GM12878 (cell line): ENCODE measurements around the gene PRKCE. TPM values are rescaled to one million over a fixed set of nuclear protein-coding genes. Genes with fewer than 3 reads are reported as not detected.

Experiments used
- IKZF2 ChIP-seq, 2 experiments: fragments of 450-650 bp; IDR thresholded peaks; 2 replicates each; pipeline ENCODE4 v1.6.1; 2017; ENCODE audit warnings: mild to moderate bottlenecking in 2 of 2, moderate library complexity in 2 of 2
- MYC ChIP-seq: IDR thresholded peaks from 2 replicates; pipeline ENCODE4 v1.6.1; 2011; ENCODE audit warnings: mild to moderate bottlenecking, low read length, moderate library complexity, inconsistent platforms; ENCODE audit not compliant: insufficient read depth, insufficient replicate concordance, insufficient read length, severe bottlenecking
- NFYA ChIP-seq: IDR thresholded peaks from 2 replicates; pipeline ENCODE4 v1.6.1; 2011; ENCODE audit warnings: low read depth, mild to moderate bottlenecking, low read length, improper control_type of control experiment, borderline replicate concordance
- NR2C2 ChIP-seq: IDR thresholded peaks from 2 replicates; pipeline ENCODE4 v1.6.1; 2011; ENCODE audit warnings: borderline replicate concordance, low read depth; ENCODE audit not compliant: control insufficient read depth, insufficient read length
- PAX8 ChIP-seq: fragments of 450-650 bp; IDR thresholded peaks from 2 replicates; pipeline ENCODE4 v1.6.1; 2017; ENCODE audit warnings: mild to moderate bottlenecking, moderate library complexity
- SREBF1 ChIP-seq: IDR thresholded peaks from 2 replicates; pipeline ENCODE4 v1.6.1; 2012; ENCODE audit warnings: mild to moderate bottlenecking, low read length
- TARDBP ChIP-seq: IDR thresholded peaks from 2 replicates; pipeline ENCODE4 v1.6.1; 2016; ENCODE audit warnings: borderline replicate concordance
- ZBED1 ChIP-seq: IDR thresholded peaks from 2 replicates; pipeline ENCODE4 v1.6.1; 2016; ENCODE audit warnings: borderline replicate concordance
- polyA plus RNA-seq, 11 experiments: library from polyadenylated mRNA; depleted of rRNA in 4 of 11; unstranded in 6 of 11; stranded (reverse) in 5 of 11; fragments of >200 nt; fragmentation: Nextera tagmentation in 4 of 11; fragmentation: Illumina TruSeq in 1 of 11; extraction: Ambion mirVana in 4 of 11; extraction: Trizol in 1 of 11; gene quantifications; 1 replicate in 1 of 11; 2 replicates in 10 of 11; pipeline versions ENCODE4 v1.2.1 to v1.2.3, GENCODE V29; 2011 to 2016; ENCODE audit warnings: inconsistent platforms in 2 of 11, missing spikeins in 2 of 11, low read depth in 1 of 11
- total RNA-seq, 4 experiments: library from RNA; depleted of rRNA in 3 of 4; stranded (reverse); fragments of >200 nt in 3 of 4; fragmentation: Illumina TruSeq in 1 of 4; extraction: Trizol in 1 of 4; gene quantifications; 2 replicates each; pipeline versions ENCODE4 v1.2.1 to v1.2.3, GENCODE V29; 2013 to 2021
- TF ChIP-seq, protein P1 (sequence below): fragments of 450-650 bp; IDR thresholded peaks from 2 replicates; pipeline ENCODE4 v1.6.1; 2017; ENCODE audit warnings: mild to moderate bottlenecking, moderate library complexity
- TF ChIP-seq, protein P2 (sequence below): IDR thresholded peaks from 2 replicates; pipeline ENCODE4 v1.6.1; 2012; ENCODE audit warnings: low read depth, low read length, improper control_type of control experiment
- TF ChIP-seq, protein P3 (sequence below): IDR thresholded peaks from 2 replicates; pipeline ENCODE4 v1.6.1; 2011; ENCODE audit warnings: borderline replicate concordance, low read depth, mild to moderate bottlenecking, moderate library complexity, mixed read lengths, low read length; ENCODE audit not compliant: insufficient read depth; ENCODE audit errors: extremely low read length
- TF ChIP-seq, protein P4 (sequence below): IDR thresholded peaks from 2 replicates; pipeline ENCODE4 v1.6.1; 2012; ENCODE audit warnings: mild to moderate bottlenecking, low read depth, low read length
- TF ChIP-seq, protein P5 (sequence below): IDR thresholded peaks from 2 replicates; pipeline ENCODE4 v1.6.1; 2011; ENCODE audit warnings: low read depth, mild to moderate bottlenecking, low read length, moderate library complexity, borderline replicate concordance; ENCODE audit errors: extremely low read depth
- TF ChIP-seq, protein P6 (sequence below): IDR thresholded peaks from 2 replicates; pipeline ENCODE4 v1.6.1; 2011; ENCODE audit warnings: low read depth, low read length, improper control_type of control experiment, borderline replicate concordance
- TF ChIP-seq, protein P7 (sequence below): IDR thresholded peaks from 2 replicates; pipeline ENCODE4 v1.6.1; 2011; ENCODE audit warnings: mild to moderate bottlenecking, low read depth, low read length, moderate library complexity; ENCODE audit not compliant: insufficient replicate concordance
- TF ChIP-seq, protein P8 (sequence below): IDR thresholded peaks from 2 replicates; pipeline ENCODE4 v1.6.1; 2012; ENCODE audit warnings: low read depth, low read length, improper control_type of control experiment

PRKCE gene
- total and polyA plus RNA-seq, 10 of the 15 experiments (the other 5 are each of a cell fraction or from before 2014, with no cell fraction given): 2.6 to 28.2 (median 11.3) TPM

DNA sequence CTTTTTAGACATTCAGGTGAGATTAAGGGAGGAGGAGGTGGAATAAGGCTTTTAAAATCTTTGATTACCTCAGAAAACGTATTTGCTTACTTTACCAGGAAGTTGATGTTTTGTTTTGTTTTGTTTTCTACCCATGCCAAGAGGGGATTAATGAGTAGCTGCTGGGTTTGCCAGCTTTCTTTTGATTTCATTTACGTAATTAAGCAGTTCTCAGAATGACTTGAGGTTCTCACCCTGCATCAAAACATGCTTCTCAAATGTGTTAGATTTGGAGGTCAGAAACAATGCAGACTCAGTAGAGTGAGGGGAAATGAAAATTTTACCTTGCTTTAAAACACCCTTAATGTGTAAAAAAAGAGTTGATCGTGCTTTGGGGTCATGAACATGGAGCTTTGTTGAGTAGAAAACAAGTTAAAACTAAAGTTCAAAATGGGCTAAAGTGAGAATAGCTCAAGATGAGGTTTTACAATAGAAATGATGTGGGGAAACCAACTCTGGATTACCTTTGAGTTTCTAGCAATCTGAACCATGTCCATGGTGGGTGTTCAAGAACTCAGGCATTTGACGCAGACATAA lies 428.6 kb downstream of the PRKCE start (continued):
- TF ChIP-seq, protein P1, sequence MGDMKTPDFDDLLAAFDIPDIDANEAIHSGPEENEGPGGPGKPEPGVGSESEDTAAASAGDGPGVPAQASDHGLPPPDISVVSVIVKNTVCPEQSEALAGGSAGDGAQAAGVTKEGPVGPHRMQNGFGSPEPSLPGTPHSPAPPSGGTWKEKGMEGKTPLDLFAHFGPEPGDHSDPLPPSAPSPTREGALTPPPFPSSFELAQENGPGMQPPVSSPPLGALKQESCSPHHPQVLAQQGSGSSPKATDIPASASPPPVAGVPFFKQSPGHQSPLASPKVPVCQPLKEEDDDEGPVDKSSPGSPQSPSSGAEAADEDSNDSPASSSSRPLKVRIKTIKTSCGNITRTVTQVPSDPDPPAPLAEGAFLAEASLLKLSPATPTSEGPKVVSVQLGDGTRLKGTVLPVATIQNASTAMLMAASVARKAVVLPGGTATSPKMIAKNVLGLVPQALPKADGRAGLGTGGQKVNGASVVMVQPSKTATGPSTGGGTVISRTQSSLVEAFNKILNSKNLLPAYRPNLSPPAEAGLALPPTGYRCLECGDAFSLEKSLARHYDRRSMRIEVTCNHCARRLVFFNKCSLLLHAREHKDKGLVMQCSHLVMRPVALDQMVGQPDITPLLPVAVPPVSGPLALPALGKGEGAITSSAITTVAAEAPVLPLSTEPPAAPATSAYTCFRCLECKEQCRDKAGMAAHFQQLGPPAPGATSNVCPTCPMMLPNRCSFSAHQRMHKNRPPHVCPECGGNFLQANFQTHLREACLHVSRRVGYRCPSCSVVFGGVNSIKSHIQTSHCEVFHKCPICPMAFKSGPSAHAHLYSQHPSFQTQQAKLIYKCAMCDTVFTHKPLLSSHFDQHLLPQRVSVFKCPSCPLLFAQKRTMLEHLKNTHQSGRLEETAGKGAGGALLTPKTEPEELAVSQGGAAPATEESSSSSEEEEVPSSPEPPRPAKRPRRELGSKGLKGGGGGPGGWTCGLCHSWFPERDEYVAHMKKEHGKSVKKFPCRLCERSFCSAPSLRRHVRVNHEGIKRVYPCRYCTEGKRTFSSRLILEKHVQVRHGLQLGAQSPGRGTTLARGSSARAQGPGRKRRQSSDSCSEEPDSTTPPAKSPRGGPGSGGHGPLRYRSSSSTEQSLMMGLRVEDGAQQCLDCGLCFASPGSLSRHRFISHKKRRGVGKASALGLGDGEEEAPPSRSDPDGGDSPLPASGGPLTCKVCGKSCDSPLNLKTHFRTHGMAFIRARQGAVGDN: peak; percentile 55
- TF ChIP-seq, protein P2, sequence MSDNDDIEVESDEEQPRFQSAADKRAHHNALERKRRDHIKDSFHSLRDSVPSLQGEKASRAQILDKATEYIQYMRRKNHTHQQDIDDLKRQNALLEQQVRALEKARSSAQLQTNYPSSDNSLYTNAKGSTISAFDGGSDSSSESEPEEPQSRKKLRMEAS: no peak
- TF ChIP-seq, protein P3, sequence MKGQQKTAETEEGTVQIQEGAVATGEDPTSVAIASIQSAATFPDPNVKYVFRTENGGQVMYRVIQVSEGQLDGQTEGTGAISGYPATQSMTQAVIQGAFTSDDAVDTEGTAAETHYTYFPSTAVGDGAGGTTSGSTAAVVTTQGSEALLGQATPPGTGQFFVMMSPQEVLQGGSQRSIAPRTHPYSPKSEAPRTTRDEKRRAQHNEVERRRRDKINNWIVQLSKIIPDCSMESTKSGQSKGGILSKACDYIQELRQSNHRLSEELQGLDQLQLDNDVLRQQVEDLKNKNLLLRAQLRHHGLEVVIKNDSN: no peak
- TF ChIP-seq, protein P4, sequence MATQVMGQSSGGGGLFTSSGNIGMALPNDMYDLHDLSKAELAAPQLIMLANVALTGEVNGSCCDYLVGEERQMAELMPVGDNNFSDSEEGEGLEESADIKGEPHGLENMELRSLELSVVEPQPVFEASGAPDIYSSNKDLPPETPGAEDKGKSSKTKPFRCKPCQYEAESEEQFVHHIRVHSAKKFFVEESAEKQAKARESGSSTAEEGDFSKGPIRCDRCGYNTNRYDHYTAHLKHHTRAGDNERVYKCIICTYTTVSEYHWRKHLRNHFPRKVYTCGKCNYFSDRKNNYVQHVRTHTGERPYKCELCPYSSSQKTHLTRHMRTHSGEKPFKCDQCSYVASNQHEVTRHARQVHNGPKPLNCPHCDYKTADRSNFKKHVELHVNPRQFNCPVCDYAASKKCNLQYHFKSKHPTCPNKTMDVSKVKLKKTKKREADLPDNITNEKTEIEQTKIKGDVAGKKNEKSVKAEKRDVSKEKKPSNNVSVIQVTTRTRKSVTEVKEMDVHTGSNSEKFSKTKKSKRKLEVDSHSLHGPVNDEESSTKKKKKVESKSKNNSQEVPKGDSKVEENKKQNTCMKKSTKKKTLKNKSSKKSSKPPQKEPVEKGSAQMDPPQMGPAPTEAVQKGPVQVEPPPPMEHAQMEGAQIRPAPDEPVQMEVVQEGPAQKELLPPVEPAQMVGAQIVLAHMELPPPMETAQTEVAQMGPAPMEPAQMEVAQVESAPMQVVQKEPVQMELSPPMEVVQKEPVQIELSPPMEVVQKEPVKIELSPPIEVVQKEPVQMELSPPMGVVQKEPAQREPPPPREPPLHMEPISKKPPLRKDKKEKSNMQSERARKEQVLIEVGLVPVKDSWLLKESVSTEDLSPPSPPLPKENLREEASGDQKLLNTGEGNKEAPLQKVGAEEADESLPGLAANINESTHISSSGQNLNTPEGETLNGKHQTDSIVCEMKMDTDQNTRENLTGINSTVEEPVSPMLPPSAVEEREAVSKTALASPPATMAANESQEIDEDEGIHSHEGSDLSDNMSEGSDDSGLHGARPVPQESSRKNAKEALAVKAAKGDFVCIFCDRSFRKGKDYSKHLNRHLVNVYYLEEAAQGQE: no peak
- TF ChIP-seq MYC (no peak), TARDBP (no peak), NR2C2 (no peak), ZBED1 (no peak), IKZF2 (IDR thresholded peaks at IDR 0.05) (peak; percentile 71 to 88; a peak in 3 of 4 replicates), PAX8 (no peak), SREBF1 (no peak), NFYA (no peak)
- TF ChIP-seq, protein P5, sequence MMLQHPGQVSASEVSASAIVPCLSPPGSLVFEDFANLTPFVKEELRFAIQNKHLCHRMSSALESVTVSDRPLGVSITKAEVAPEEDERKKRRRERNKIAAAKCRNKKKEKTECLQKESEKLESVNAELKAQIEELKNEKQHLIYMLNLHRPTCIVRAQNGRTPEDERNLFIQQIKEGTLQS: no peak
- TF ChIP-seq, protein P6, sequence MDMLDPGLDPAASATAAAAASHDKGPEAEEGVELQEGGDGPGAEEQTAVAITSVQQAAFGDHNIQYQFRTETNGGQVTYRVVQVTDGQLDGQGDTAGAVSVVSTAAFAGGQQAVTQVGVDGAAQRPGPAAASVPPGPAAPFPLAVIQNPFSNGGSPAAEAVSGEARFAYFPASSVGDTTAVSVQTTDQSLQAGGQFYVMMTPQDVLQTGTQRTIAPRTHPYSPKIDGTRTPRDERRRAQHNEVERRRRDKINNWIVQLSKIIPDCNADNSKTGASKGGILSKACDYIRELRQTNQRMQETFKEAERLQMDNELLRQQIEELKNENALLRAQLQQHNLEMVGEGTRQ: no peak
- TF ChIP-seq, protein P7, sequence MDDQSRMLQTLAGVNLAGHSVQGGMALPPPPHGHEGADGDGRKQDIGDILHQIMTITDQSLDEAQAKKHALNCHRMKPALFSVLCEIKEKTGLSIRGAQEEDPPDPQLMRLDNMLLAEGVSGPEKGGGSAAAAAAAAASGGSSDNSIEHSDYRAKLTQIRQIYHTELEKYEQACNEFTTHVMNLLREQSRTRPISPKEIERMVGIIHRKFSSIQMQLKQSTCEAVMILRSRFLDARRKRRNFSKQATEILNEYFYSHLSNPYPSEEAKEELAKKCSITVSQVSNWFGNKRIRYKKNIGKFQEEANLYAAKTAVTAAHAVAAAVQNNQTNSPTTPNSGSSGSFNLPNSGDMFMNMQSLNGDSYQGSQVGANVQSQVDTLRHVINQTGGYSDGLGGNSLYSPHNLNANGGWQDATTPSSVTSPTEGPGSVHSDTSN: no peak
- TF ChIP-seq, protein P8, sequence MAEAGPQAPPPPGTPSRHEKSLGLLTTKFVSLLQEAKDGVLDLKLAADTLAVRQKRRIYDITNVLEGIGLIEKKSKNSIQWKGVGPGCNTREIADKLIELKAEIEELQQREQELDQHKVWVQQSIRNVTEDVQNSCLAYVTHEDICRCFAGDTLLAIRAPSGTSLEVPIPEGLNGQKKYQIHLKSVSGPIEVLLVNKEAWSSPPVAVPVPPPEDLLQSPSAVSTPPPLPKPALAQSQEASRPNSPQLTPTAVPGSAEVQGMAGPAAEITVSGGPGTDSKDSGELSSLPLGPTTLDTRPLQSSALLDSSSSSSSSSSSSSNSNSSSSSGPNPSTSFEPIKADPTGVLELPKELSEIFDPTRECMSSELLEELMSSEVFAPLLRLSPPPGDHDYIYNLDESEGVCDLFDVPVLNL: no peak
